K562 (cell line): ENCODE results near the gene BEST4. TPM values are rescaled to one million over a fixed set of nuclear protein-coding genes. Genes with fewer than 3 reads are reported as not detected.

ENCODE experiments used
- ATF1 ChIP-seq, 2 experiments: fragments of 450-650 bp in 1 of 2; IDR thresholded peaks; 2 replicates each; pipeline ENCODE4 v1.6.1; 2016; ENCODE audit warnings: missing compliant biosample characterization in 1 of 2, missing genetic modification characterization in 1 of 2
- FOXA1 ChIP-seq: fragments of 450-650 bp; IDR thresholded peaks from 2 replicates; pipeline ENCODE4 v1.6.1; 2016; ENCODE audit warnings: mild to moderate bottlenecking, borderline replicate concordance
- GABPB1 ChIP-seq: sonication (generic); formaldehyde crosslinking; IDR thresholded peaks from 2 replicates; pipeline ENCODE4 v1.8.0; 2022; ENCODE audit warnings: mild to moderate bottlenecking, missing genetic modification reagents
- GATAD2A ChIP-seq: fragments of 450-650 bp; IDR thresholded peaks from 2 replicates; pipeline ENCODE4 v1.6.1; 2017
- HMG20B ChIP-seq: fragments of 250-450 bp; sonication (Bioruptor Pico); IDR thresholded peaks from 2 replicates; pipeline ENCODE4 v1.5.0; 2021; ENCODE audit warnings: mild to moderate bottlenecking
- HNRNPLL ChIP-seq: fragments of 200-400 bp; formaldehyde crosslinking; IDR thresholded peaks from 2 replicates; pipeline ENCODE4 v1.6.1; 2017; ENCODE audit warnings: low read length, low read depth, mild to moderate bottlenecking; ENCODE audit not compliant: poor library complexity, severe bottlenecking
- MAFG ChIP-seq: fragments of 450-650 bp; conservative IDR thresholded peaks from 2 replicates; pipeline ENCODE4 v1.6.1; 2016; ENCODE audit warnings: missing genetic modification characterization, missing compliant biosample characterization
- MEIS2 ChIP-seq: fragments of 450-650 bp; IDR thresholded peaks from 2 replicates; pipeline ENCODE4 v1.6.1; 2014; ENCODE audit warnings: mild to moderate bottlenecking; ENCODE audit not compliant: partially characterized antibody
- NFYB ChIP-seq: IDR thresholded peaks from 2 replicates; pipeline ENCODE4 v1.6.1; 2011; ENCODE audit warnings: mild to moderate bottlenecking, moderate library complexity; ENCODE audit not compliant: insufficient read length; ENCODE audit errors: extremely low read depth
- NR2C1 ChIP-seq, 2 experiments: fragments of 450-650 bp; IDR thresholded peaks; 2 replicates each; pipeline ENCODE4 v1.6.1; 2017; ENCODE audit warnings: mild to moderate bottlenecking in 2 of 2, antibody characterized with exemption in 1 of 2, inconsistent platforms in 1 of 2, missing compliant biosample characterization in 1 of 2, missing genetic modification characterization in 1 of 2
- PTBP1 ChIP-seq: fragments of 200-400 bp; formaldehyde crosslinking; IDR thresholded peaks from 2 replicates; pipeline ENCODE4 v1.6.1; 2017; ENCODE audit warnings: low read depth, low read length
- SAP30 ChIP-seq: fragments of 200-600 bp; sonication (generic); IDR thresholded peaks from 2 replicates; pipeline ENCODE4 v1.6.1; 2012; ENCODE audit warnings: borderline replicate concordance, low read depth, mild to moderate bottlenecking, moderate library complexity, low read length, control low read depth, inconsistent platforms; ENCODE audit not compliant: insufficient read depth, poor library complexity, severe bottlenecking
- SMARCC2 ChIP-seq: fragments of 450-650 bp; IDR thresholded peaks from 2 replicates; pipeline ENCODE4 v1.6.1; 2017; ENCODE audit warnings: antibody characterized with exemption, moderate library complexity, mild to moderate bottlenecking, low read depth
- SNIP1 ChIP-seq: fragments of 450-650 bp; IDR thresholded peaks from 2 replicates; pipeline ENCODE4 v1.7.1; 2017; ENCODE audit warnings: low read depth, mild to moderate bottlenecking
- SRSF1 ChIP-seq: fragments of 200-400 bp; formaldehyde crosslinking; IDR thresholded peaks from 2 replicates; pipeline ENCODE4 v1.6.1; 2017; ENCODE audit warnings: mild to moderate bottlenecking, low read depth, low read length, moderate library complexity
- YBX1 ChIP-seq: fragments of 450-650 bp; IDR thresholded peaks from 2 replicates; pipeline ENCODE4 v1.7.1; 2016; ENCODE audit warnings: mild to moderate bottlenecking
- ZBTB9 ChIP-seq: fragments of 450-650 bp; formaldehyde crosslinking; IDR thresholded peaks from 2 replicates; pipeline ENCODE4 v1.4.0; 2020; ENCODE audit warnings: mild to moderate bottlenecking, moderate library complexity
- ZNF785 ChIP-seq: fragments of 250-450 bp; sonication (Bioruptor Pico); IDR thresholded peaks from 2 replicates; pipeline ENCODE4 v1.4.0; 2020; ENCODE audit warnings: mild to moderate bottlenecking
- polyA plus RNA-seq, 8 experiments: library from polyadenylated mRNA; depleted of rRNA in 4 of 8; stranded (reverse) in 5 of 8; unstranded in 3 of 8; fragments of >200 nt; fragmentation: Nextera tagmentation in 2 of 8; fragmentation: Illumina TruSeq in 1 of 8; extraction: Ambion mirVana in 2 of 8; extraction: Trizol in 1 of 8; gene quantifications; 2 replicates each; pipeline versions ENCODE4 v1.2.1 to v1.2.3, GENCODE V29; 2011 to 2014; ENCODE audit warnings: inconsistent platforms in 1 of 8, missing spikeins in 1 of 8
- total RNA-seq, 7 experiments: library from RNA; depleted of rRNA in 6 of 7; stranded (reverse); fragments of >200 nt in 6 of 7; fragmentation: Illumina TruSeq in 2 of 7; extraction: Trizol in 2 of 7; gene quantifications; 2 replicates each; pipeline versions ENCODE4 v1.2.1 to v1.2.3, GENCODE V29; 2011 to 2021; ENCODE audit warnings: low replicate concordance in 1 of 7
- TF ChIP-seq, protein P1 (sequence below): fragments of 450-650 bp; IDR thresholded peaks from 2 replicates; pipeline ENCODE4 v1.6.1; 2016; ENCODE audit warnings: low read depth

The BEST4 gene
- total and polyA plus RNA-seq, 9 of the 15 experiments (the other 6 are each of a cell fraction or from before 2014, with no cell fraction given), result 0.07 to 0.11 TPM; not detected in 7

- TF ChIP-seq, protein P1, sequence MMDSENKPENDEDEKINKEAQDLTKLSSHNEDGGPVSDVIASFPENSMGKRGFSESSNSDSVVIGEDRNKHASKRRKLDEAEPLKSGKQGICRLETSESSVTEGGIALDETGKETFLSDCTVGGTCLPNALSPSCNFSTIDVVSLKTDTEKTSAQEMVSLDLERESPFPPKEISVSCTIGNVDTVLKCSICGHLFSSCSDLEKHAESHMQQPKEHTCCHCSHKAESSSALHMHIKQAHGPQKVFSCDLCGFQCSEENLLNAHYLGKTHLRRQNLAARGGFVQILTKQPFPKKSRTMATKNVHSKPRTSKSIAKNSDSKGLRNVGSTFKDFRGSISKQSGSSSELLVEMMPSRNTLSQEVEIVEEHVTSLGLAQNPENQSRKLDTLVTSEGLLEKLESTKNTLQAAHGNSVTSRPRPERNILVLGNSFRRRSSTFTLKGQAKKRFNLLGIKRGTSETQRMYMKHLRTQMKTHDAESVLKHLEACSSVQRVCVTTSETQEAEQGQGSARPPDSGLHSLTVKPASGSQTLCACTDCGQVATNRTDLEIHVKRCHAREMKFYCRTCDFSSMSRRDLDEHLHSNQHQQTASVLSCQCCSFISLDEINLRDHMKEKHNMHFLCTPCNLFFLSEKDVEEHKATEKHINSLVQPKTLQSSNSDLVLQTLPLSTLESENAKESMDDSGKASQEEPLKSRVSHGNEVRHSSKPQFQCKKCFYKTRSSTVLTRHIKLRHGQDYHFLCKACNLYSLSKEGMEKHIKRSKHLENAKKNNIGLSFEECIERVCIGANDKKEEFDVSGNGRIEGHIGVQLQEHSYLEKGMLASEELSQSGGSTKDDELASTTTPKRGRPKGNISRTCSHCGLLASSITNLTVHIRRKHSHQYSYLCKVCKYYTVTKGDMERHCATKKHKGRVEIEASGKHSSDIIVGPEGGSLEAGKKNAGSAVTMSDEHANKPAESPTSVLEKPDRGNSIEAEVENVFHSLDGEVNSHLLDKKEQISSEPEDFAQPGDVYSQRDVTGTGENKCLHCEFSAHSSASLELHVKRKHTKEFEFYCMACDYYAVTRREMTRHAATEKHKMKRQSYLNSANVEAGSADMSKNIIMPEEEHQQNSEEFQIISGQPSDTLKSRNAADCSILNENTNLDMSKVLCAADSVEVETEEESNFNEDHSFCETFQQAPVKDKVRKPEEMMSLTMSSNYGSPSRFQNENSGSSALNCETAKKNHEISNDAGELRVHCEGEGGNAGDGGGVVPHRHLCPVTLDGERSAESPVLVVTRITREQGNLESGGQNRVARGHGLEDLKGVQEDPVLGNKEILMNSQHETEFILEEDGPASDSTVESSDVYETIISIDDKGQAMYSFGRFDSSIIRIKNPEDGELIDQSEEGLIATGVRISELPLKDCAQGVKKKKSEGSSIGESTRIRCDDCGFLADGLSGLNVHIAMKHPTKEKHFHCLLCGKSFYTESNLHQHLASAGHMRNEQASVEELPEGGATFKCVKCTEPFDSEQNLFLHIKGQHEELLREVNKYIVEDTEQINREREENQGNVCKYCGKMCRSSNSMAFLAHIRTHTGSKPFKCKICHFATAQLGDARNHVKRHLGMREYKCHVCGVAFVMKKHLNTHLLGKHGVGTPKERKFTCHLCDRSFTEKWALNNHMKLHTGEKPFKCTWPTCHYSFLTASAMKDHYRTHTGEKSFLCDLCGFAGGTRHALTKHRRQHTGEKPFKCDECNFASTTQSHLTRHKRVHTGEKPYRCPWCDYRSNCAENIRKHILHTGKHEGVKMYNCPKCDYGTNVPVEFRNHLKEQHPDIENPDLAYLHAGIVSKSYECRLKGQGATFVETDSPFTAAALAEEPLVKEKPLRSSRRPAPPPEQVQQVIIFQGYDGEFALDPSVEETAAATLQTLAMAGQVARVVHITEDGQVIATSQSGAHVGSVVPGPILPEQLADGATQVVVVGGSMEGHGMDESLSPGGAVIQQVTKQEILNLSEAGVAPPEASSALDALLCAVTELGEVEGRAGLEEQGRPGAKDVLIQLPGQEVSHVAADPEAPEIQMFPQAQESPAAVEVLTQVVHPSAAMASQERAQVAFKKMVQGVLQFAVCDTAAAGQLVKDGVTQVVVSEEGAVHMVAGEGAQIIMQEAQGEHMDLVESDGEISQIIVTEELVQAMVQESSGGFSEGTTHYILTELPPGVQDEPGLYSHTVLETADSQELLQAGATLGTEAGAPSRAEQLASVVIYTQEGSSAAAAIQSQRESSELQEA, result no peak
- no peak for TF ChIP-seq SNIP1
- TF ChIP-seq SAP30, result peak; percentile 100
- no peak for TF ChIP-seq HMG20B (CRISPR knock-in tag)
- TF ChIP-seq PTBP1, result no peak
- TF ChIP-seq ATF1 (CRISPR knock-in tag; IDR thresholded peaks at IDR 0.05), result peak; percentile 59; the same call in 1 of the 2 replicates
- peak; percentile 98 for TF ChIP-seq ATF1 (tag; IDR thresholded peaks at IDR 0.05)
- TF ChIP-seq GABPB1 (CRISPR knock-in tag), result peak; percentile 62; the same call in 1 of the 2 replicates
- TF ChIP-seq NR2C1 (IDR thresholded peaks at IDR 0.05), result no peak
- TF ChIP-seq NR2C1 (tag; IDR thresholded peaks at IDR 0.05), result 0 out of 2 replicates have a peak, but pooled peaks have one; percentile 9
- no peak for TF ChIP-seq YBX1
- peak; percentile 90 for TF ChIP-seq HNRNPLL
- TF ChIP-seq SMARCC2, result no peak
- peak; percentile 61 for TF ChIP-seq MEIS2
- TF ChIP-seq ZNF785 (CRISPR knock-in tag), result no peak
- TF ChIP-seq GATAD2A, result 0 out of 2 replicates have a peak, but pooled peaks have one; percentile 47
- no peak for TF ChIP-seq MAFG
- TF ChIP-seq SRSF1, result no peak
- TF ChIP-seq FOXA1, result no peak
- no peak for TF ChIP-seq ZBTB9 (CRISPR knock-in tag)
- no peak for TF ChIP-seq NFYB
Measured at GRCh38 chr1:44739307-44740178, 48.4 kb downstream of the BEST4 start, which contains the start of gene KIF2C (continued).
